HepG2 (cell line): Measurements from ENCODE around the gene MUL1. TPM values are rescaled to one million over a fixed set of nuclear protein-coding genes. Genes with fewer than 3 reads are reported as not detected.
A peak's percentile ranks its signal among the peaks of the same experiment; 100 is the strongest.

Experiments
- ATM ChIP-seq: fragments of 450-650 bp; IDR thresholded peaks from 2 replicates; pipeline ENCODE4 v1.7.1; 2017; ENCODE audit warnings: mild to moderate bottlenecking, borderline replicate concordance
- CENPT ChIP-seq: sonication (generic); formaldehyde crosslinking; IDR thresholded peaks from 2 replicates; pipeline ENCODE4 v1.8.0; 2022; ENCODE audit warnings: low read depth, mild to moderate bottlenecking, moderate library complexity, missing genetic modification reagents
- CREM ChIP-seq, 2 experiments: sonication (generic) in 1 of 2; formaldehyde crosslinking in 1 of 2; IDR thresholded peaks; 2 replicates each; pipeline versions ENCODE4 v1.4.0 to v1.6.1; 2016 to 2020; ENCODE audit warnings: antibody characterized with exemption in 1 of 2, mild to moderate bottlenecking in 1 of 2, missing genetic modification reagents in 1 of 2
- DPF2 ChIP-seq: sonication (generic); formaldehyde crosslinking; IDR thresholded peaks from 2 replicates; pipeline ENCODE4 v1.4.0; 2020; ENCODE audit warnings: mild to moderate bottlenecking, low read depth, missing genetic modification reagents, borderline replicate concordance
- DRAP1 ChIP-seq: IDR thresholded peaks from 2 replicates; pipeline ENCODE4 v1.6.1; 2016; ENCODE audit warnings: missing genetic modification reagents, missing compliant biosample characterization
- HIVEP1 ChIP-seq: sonication (generic); formaldehyde crosslinking; IDR thresholded peaks from 2 replicates; pipeline ENCODE4 v1.4.0; 2020; ENCODE audit warnings: mild to moderate bottlenecking, missing genetic modification reagents
- HMG20A ChIP-seq: IDR thresholded peaks from 2 replicates; pipeline ENCODE4 v1.6.1; 2016; ENCODE audit warnings: borderline replicate concordance
- HNRNPK ChIP-seq: fragments of 200-400 bp; formaldehyde crosslinking; IDR thresholded peaks from 2 replicates; pipeline ENCODE4 v1.6.1; 2018; ENCODE audit warnings: low read length, low read depth, moderate library complexity, mild to moderate bottlenecking; ENCODE audit not compliant: poor library complexity, severe bottlenecking
- HOXD1 ChIP-seq: sonication (generic); formaldehyde crosslinking; IDR thresholded peaks from 2 replicates; pipeline ENCODE4 v1.5.0; 2020; ENCODE audit warnings: missing genetic modification reagents
- KDM5A ChIP-seq: fragments of 200-600 bp; sonication (generic); IDR thresholded peaks from 2 replicates; pipeline ENCODE4 v1.7.0; 2018; ENCODE audit warnings: antibody characterized with exemption, mild to moderate bottlenecking, low read length, borderline replicate concordance
- MED8 ChIP-seq: sonication (generic); formaldehyde crosslinking; IDR thresholded peaks from 2 replicates; pipeline ENCODE4 v1.8.1; 2023; ENCODE audit warnings: mild to moderate bottlenecking, missing genetic modification reagents; ENCODE audit not compliant: insufficient replicate concordance
- MXD3 ChIP-seq: IDR thresholded peaks from 2 replicates; pipeline ENCODE4 v1.6.1; 2016; ENCODE audit warnings: mild to moderate bottlenecking, missing biosample characterization, missing genetic modification reagents
- NR2F1 ChIP-seq, 2 experiments: fragments of 450-650 bp in 1 of 2; formaldehyde crosslinking in 1 of 2; IDR thresholded peaks; 2 replicates each; pipeline versions ENCODE4 v1.5.0 to v1.6.1; 2016 to 2020; ENCODE audit warnings: mild to moderate bottlenecking in 1 of 2, missing compliant biosample characterization in 1 of 2, missing genetic modification reagents in 1 of 2, moderate library complexity in 1 of 2
- SMC3 ChIP-seq: IDR thresholded peaks from 2 replicates; pipeline ENCODE4 v1.6.1; 2011; ENCODE audit warnings: low read length, improper control_type of control experiment
- TBX3 ChIP-seq: fragments of 450-650 bp; IDR thresholded peaks from 2 replicates; pipeline ENCODE4 v1.6.1; 2017; ENCODE audit warnings: antibody characterized with exemption, mild to moderate bottlenecking, inconsistent platforms, borderline replicate concordance
- TCF7 ChIP-seq: sonication (generic); IDR thresholded peaks from 2 replicates; pipeline ENCODE4 v1.6.1; 2016; ENCODE audit warnings: antibody characterized with exemption, low read depth
- TFAP4 ChIP-seq: sonication (generic); IDR thresholded peaks from 2 replicates; pipeline ENCODE4 v1.6.1; 2016; ENCODE audit warnings: low read depth, borderline replicate concordance
- XBP1 ChIP-seq: sonication (generic); formaldehyde crosslinking; IDR thresholded peaks from 2 replicates; pipeline ENCODE4 v1.5.0; 2020; ENCODE audit warnings: missing genetic modification reagents
- YEATS2 ChIP-seq: sonication (generic); formaldehyde crosslinking; IDR thresholded peaks from 2 replicates; pipeline ENCODE4 v1.4.0; 2020; ENCODE audit warnings: missing genetic modification reagents, borderline replicate concordance
- ZBTB21 ChIP-seq: sonication (generic); formaldehyde crosslinking; IDR thresholded peaks from 2 replicates; pipeline ENCODE4 v1.4.0; 2020; ENCODE audit warnings: missing genetic modification reagents
- ZBTB38 ChIP-seq: sonication (generic); formaldehyde crosslinking; IDR thresholded peaks from 2 replicates; pipeline ENCODE4 v1.5.1; 2020; ENCODE audit warnings: mild to moderate bottlenecking, missing genetic modification reagents
- ZMAT3 ChIP-seq: sonication (generic); formaldehyde crosslinking; conservative IDR thresholded peaks from 2 replicates; pipeline ENCODE4 v1.7.0; 2021; ENCODE audit warnings: missing genetic modification reagents
- ZNF12 ChIP-seq: sonication (generic); formaldehyde crosslinking; IDR thresholded peaks from 2 replicates; pipeline ENCODE4 v1.5.0; 2020; ENCODE audit warnings: missing genetic modification reagents
- ZNF256 ChIP-seq: sonication (generic); formaldehyde crosslinking; conservative IDR thresholded peaks from 2 replicates; pipeline ENCODE4 v1.4.0; 2020; ENCODE audit warnings: missing genetic modification reagents
- ZNF335 ChIP-seq: sonication (generic); formaldehyde crosslinking; IDR thresholded peaks from 2 replicates; pipeline ENCODE4 v1.4.0; 2020; ENCODE audit warnings: missing genetic modification reagents
- ZNF629 ChIP-seq: sonication (generic); formaldehyde crosslinking; conservative IDR thresholded peaks from 2 replicates; pipeline ENCODE4 v1.5.0; 2020; ENCODE audit warnings: missing genetic modification reagents
- ZNF761 ChIP-seq: sonication (generic); formaldehyde crosslinking; conservative IDR thresholded peaks from 2 replicates; pipeline ENCODE4 v1.4.0; 2020; ENCODE audit warnings: mild to moderate bottlenecking, missing genetic modification reagents
- ZUFSP ChIP-seq: sonication (generic); formaldehyde crosslinking; IDR thresholded peaks from 2 replicates; pipeline ENCODE4 v1.9.0; 2021; ENCODE audit warnings: missing genetic modification reagents, mild to moderate bottlenecking, borderline replicate concordance
- polyA plus RNA-seq, 8 experiments: library from polyadenylated mRNA; depleted of rRNA in 3 of 8; stranded (reverse) in 7 of 8; unstranded in 1 of 8; fragments of >200 nt; fragmentation: Illumina TruSeq in 4 of 8; extraction: Trizol in 4 of 8; gene quantifications; 2 replicates each; pipeline versions ENCODE4 v1.2.1 to v1.2.3, GENCODE V29; 2011 to 2016; ENCODE audit warnings: low read depth in 4 of 8, missing spikeins in 1 of 8, mixed read lengths in 1 of 8; ENCODE audit not compliant: insufficient read depth in 1 of 8
- total RNA-seq, 5 experiments: library from RNA; depleted of rRNA; stranded (reverse); fragments of >200 nt; fragmentation: Illumina TruSeq; extraction: Trizol; gene quantifications; 2 replicates each; pipeline ENCODE4 v1.2.3, GENCODE V29; 2016; ENCODE audit warnings: low read depth in 1 of 5

The MUL1 gene
- total and polyA plus RNA-seq, 2 of the 13 experiments (the other 11 are each of a cell fraction or from before 2014, with no cell fraction given): 21.5 to 26.5 TPM

- no peak for TF ChIP-seq TBX3
- TF ChIP-seq ZBTB21 (CRISPR knock-in tag): peak; percentile 39
- TF ChIP-seq KDM5A: no peak; the same call in 1 of the 2 replicates
- TF ChIP-seq CENPT: no peak
- TF ChIP-seq ZBTB38 (CRISPR knock-in tag): peak; percentile 31; the same call in 1 of the 2 replicates
- TF ChIP-seq ZMAT3 (CRISPR knock-in tag): peak; percentile 53; the same call in 1 of the 2 replicates
- TF ChIP-seq DPF2: peak; percentile 82; the same call in 1 of the 2 replicates
- TF ChIP-seq ZNF335 (CRISPR knock-in tag): peak; percentile 67; the same call in 1 of the 2 replicates
- TF ChIP-seq HOXD1: no peak
- peak; percentile 92 for TF ChIP-seq DRAP1
- 0 out of 2 replicates have a peak, but pooled peaks have one; percentile 66 for TF ChIP-seq ZNF12 (CRISPR knock-in tag)
- TF ChIP-seq XBP1: 0 out of 2 replicates have a peak, but pooled peaks have one; percentile 50
- no peak for TF ChIP-seq ZNF256 (CRISPR knock-in tag)
- 0 out of 2 replicates have a peak, but pooled peaks have one; percentile 10 for TF ChIP-seq ZNF761 (CRISPR knock-in tag)
- TF ChIP-seq CREM (IDR thresholded peaks at IDR 0.05): peak; percentile 78
- TF ChIP-seq CREM (CRISPR knock-in tag; IDR thresholded peaks at IDR 0.05): no peak
- TF ChIP-seq NR2F1 (CRISPR knock-in tag; IDR thresholded peaks at IDR 0.05): peak; percentile 79 to 91
- no peak for TF ChIP-seq MXD3
- no peak for TF ChIP-seq HNRNPK
- TF ChIP-seq TFAP4: peak; percentile 89
- TF ChIP-seq SMC3: peak; percentile 47; the same call in 1 of the 2 replicates
- TF ChIP-seq ATM: peak; percentile 81; the same call in 1 of the 2 replicates
- TF ChIP-seq YEATS2 (CRISPR knock-in tag): peak; percentile 70; the same call in 1 of the 2 replicates
- 0 out of 2 replicates have a peak, but pooled peaks have one; percentile 54 for TF ChIP-seq ZNF629 (CRISPR knock-in tag)
- peak; percentile 74 for TF ChIP-seq TCF7
- TF ChIP-seq MED8 (CRISPR knock-in tag): peak; percentile 17
- 0 out of 2 replicates have a peak, but pooled peaks have one; percentile 54 for TF ChIP-seq HIVEP1
- peak; percentile 82; the same call in 1 of the 2 replicates for TF ChIP-seq HMG20A (CRISPR knock-in tag)
- no peak for TF ChIP-seq ZUFSP
Measured at GRCh38 chr1:20480243-20480944, 27.6 kb downstream of the MUL1 start (continued).
